H9 (cell line): ENCODE measurements around the gene PSMB3. TPM values are rescaled to one million over a fixed set of nuclear protein-coding genes. Genes with fewer than 3 reads are reported as not detected.

ENCODE experiments used
- DNase-seq: peaks from one replicate; pipeline ENCODE4 v3.0.0-alpha.2; 2017
- H2AFZ ChIP-seq: one replicate; pipeline ENCODE4 v1.6.1; 2013; ENCODE audit warnings: mild to moderate bottlenecking, low read length, control low read depth, moderate library complexity
- H2AK5ac ChIP-seq: 2 replicates; pipeline ENCODE4 v1.6.1; 2013; ENCODE audit warnings: low read length, control low read depth, mixed read lengths; ENCODE audit not compliant: insufficient read length
- H2BK120ac ChIP-seq: one replicate; pipeline ENCODE4 v1.6.1; 2013; ENCODE audit warnings: low read depth, mild to moderate bottlenecking, low read length, control low read depth, inconsistent platforms; ENCODE audit not compliant: poor library complexity, severe bottlenecking
- H2BK12ac ChIP-seq: 2 replicates; pipeline ENCODE4 v1.6.1; 2013; ENCODE audit warnings: low read length, control low read depth, mixed read lengths, low read depth; ENCODE audit not compliant: insufficient read length
- H2BK15ac ChIP-seq: 2 replicates; pipeline ENCODE4 v1.6.1; 2013; ENCODE audit warnings: low read depth, low read length, control low read depth
- H2BK20ac ChIP-seq: one replicate; pipeline ENCODE4 v1.6.1; 2013; ENCODE audit warnings: low read depth, mild to moderate bottlenecking, low read length, control low read depth, inconsistent platforms; ENCODE audit not compliant: poor library complexity, severe bottlenecking
- H2BK5ac ChIP-seq: 2 replicates; pipeline ENCODE4 v1.6.1; 2013; ENCODE audit warnings: low read length, control low read depth, mixed read lengths; ENCODE audit not compliant: insufficient read length
- H3K14ac ChIP-seq: 2 replicates; pipeline ENCODE4 v1.6.1; 2013; ENCODE audit warnings: low read length, control low read depth; ENCODE audit not compliant: insufficient read depth
- H3K18ac ChIP-seq: 2 replicates; pipeline ENCODE4 v1.6.1; 2013; ENCODE audit warnings: low read depth, mild to moderate bottlenecking, mixed read lengths, low read length, control low read depth; ENCODE audit not compliant: insufficient read length
- H3K23ac ChIP-seq: 2 replicates; pipeline ENCODE4 v1.6.1; 2013; ENCODE audit warnings: low read length, control low read depth, mixed read lengths, low read depth; ENCODE audit not compliant: insufficient read length
- H3K23me2 ChIP-seq: 2 replicates; pipeline ENCODE4 v1.6.1; 2013; ENCODE audit warnings: low read depth, mild to moderate bottlenecking, mixed read lengths, low read length, control low read depth; ENCODE audit not compliant: insufficient read length, poor library complexity, severe bottlenecking
- H3K27ac ChIP-seq: 2 replicates; pipeline ENCODE4 v1.5.1; 2013; ENCODE audit warnings: low read length, control low read depth, mixed read lengths, low read depth; ENCODE audit not compliant: insufficient read length
- H3K27me3 ChIP-seq: 2 replicates; pipeline ENCODE4 v1.6.1; 2013; ENCODE audit warnings: low read length, control low read depth, inconsistent platforms; ENCODE audit not compliant: insufficient read depth
- H3K4ac ChIP-seq: 2 replicates; pipeline ENCODE4 v1.6.1; 2013; ENCODE audit warnings: low read depth, mild to moderate bottlenecking, control low read depth, inconsistent platforms, low read length, moderate library complexity
- H3K4me1 ChIP-seq: 2 replicates; pipeline ENCODE4 v1.6.1; 2013; ENCODE audit warnings: low read length, control low read depth, inconsistent platforms; ENCODE audit not compliant: insufficient read depth
- H3K4me2 ChIP-seq: 2 replicates; pipeline ENCODE4 v1.6.1; 2013; ENCODE audit warnings: low read length, control low read depth, mixed read lengths; ENCODE audit not compliant: insufficient read length, insufficient read depth
- H3K56ac ChIP-seq: 2 replicates; pipeline ENCODE4 v1.6.1; 2013; ENCODE audit warnings: low read depth, mild to moderate bottlenecking, mixed read lengths, low read length, control low read depth; ENCODE audit not compliant: insufficient read length
- H3K79me1 ChIP-seq: 2 replicates; pipeline ENCODE4 v1.6.1; 2013; ENCODE audit warnings: low read depth, mild to moderate bottlenecking, moderate library complexity, low read length, control low read depth, inconsistent platforms; ENCODE audit not compliant: insufficient read depth, poor library complexity, severe bottlenecking
- H3K79me2 ChIP-seq: 2 replicates; pipeline ENCODE4 v1.6.1; 2013; ENCODE audit warnings: low read length, control low read depth, inconsistent platforms; ENCODE audit not compliant: insufficient read depth
- H3K9ac ChIP-seq: 2 replicates; pipeline ENCODE4 v1.6.1; 2013; ENCODE audit warnings: low read length, control low read depth, mixed read lengths; ENCODE audit not compliant: insufficient read length; ENCODE audit errors: extremely low read depth
- H3K9me3 ChIP-seq: one replicate; pipeline ENCODE4 v1.6.1; 2013; ENCODE audit warnings: low read depth, low read length, inconsistent platforms; ENCODE audit not compliant: control insufficient read depth
- H3T11ph ChIP-seq: one replicate; pipeline ENCODE4 v1.6.1; 2013; ENCODE audit warnings: mild to moderate bottlenecking, low read length, control low read depth, inconsistent platforms
- H4K20me1 ChIP-seq: one replicate; pipeline ENCODE4 v1.6.1; 2013; ENCODE audit not compliant: control insufficient read depth, insufficient read length, insufficient read depth
- H4K5ac ChIP-seq: 2 replicates; pipeline ENCODE4 v1.6.1; 2013; ENCODE audit warnings: low read depth, mild to moderate bottlenecking, mixed read lengths, low read length, control low read depth; ENCODE audit not compliant: insufficient read length
- H4K8ac ChIP-seq: replicated peaks from 2 replicates; pipeline ENCODE4 v1.6.1; 2013; ENCODE audit warnings: low read length, control low read depth, mixed read lengths, low read depth; ENCODE audit not compliant: insufficient read length
- H4K91ac ChIP-seq: 2 replicates; pipeline ENCODE4 v1.6.1; 2013; ENCODE audit warnings: low read depth, mild to moderate bottlenecking, moderate library complexity, mixed read lengths, low read length, control low read depth; ENCODE audit not compliant: insufficient read length
- H3K27ac Mint-ChIP-seq, 3 experiments: 2 replicates in 2 of 3; 3 replicates in 1 of 3; pipeline ENCODE4 v1.8.0; 2020 to 2021; ENCODE audit warnings: mixed read lengths in 3 of 3, mild to moderate bottlenecking in 1 of 3, moderate library complexity in 1 of 3
- H3K27me3 Mint-ChIP-seq: 2 replicates; pipeline ENCODE4 v1.8.0; 2021; ENCODE audit warnings: low read depth, mild to moderate bottlenecking, moderate library complexity, mixed read lengths
- H3K36me3 Mint-ChIP-seq, 3 experiments: 2 replicates in 2 of 3; 3 replicates in 1 of 3; pipeline ENCODE4 v1.8.0; 2020 to 2021; ENCODE audit warnings: low read depth in 3 of 3, mixed read lengths in 3 of 3; ENCODE audit not compliant: insufficient read depth in 1 of 3
- H3K4me1 Mint-ChIP-seq, 2 experiments: 2 replicates each; pipeline ENCODE4 v1.8.0; 2020; ENCODE audit warnings: mixed read lengths in 2 of 2
- H3K4me3 Mint-ChIP-seq, 2 experiments: 2 replicates in 1 of 2; 3 replicates in 1 of 2; pipeline ENCODE4 v1.8.0; 2020 to 2021; ENCODE audit warnings: mild to moderate bottlenecking in 2 of 2, mixed read lengths in 2 of 2, moderate library complexity in 1 of 2
- H3K9me3 Mint-ChIP-seq, 2 experiments: 2 replicates in 1 of 2; 3 replicates in 1 of 2; pipeline ENCODE4 v1.8.0; 2020; ENCODE audit warnings: mild to moderate bottlenecking in 2 of 2, mixed read lengths in 2 of 2, moderate library complexity in 1 of 2
- WGBS: extraction: QIAGEN DNeasy Blood & Tissue Kit; methylation state at CpG from one replicate; pipeline ENCODE4 v1.1.7; 2013; ENCODE audit warnings: missing lambda C conversion rate, low lambda C conversion rate, mixed read lengths; ENCODE audit not compliant: insufficient read length; ENCODE audit errors: extremely low coverage; 5-methylcytosine and 5-hydroxymethylcytosine counted together
- total RNA-seq: library from RNA; stranded (reverse); gene quantifications from 2 replicates; pipeline ENCODE4 v1.2.1, GENCODE V29; 2021
- TF ChIP-seq, protein P1 (sequence below): fragments of 200-600 bp; sonication (generic); conservative IDR thresholded peaks from 3 replicates; pipeline ENCODE4 v1.8.0; 2021; ENCODE audit warnings: antibody characterized with exemption, mild to moderate bottlenecking

The PSMB3 gene
- total RNA-seq, 1 experiment from 2014 or later = 242 TPM

DNA sequence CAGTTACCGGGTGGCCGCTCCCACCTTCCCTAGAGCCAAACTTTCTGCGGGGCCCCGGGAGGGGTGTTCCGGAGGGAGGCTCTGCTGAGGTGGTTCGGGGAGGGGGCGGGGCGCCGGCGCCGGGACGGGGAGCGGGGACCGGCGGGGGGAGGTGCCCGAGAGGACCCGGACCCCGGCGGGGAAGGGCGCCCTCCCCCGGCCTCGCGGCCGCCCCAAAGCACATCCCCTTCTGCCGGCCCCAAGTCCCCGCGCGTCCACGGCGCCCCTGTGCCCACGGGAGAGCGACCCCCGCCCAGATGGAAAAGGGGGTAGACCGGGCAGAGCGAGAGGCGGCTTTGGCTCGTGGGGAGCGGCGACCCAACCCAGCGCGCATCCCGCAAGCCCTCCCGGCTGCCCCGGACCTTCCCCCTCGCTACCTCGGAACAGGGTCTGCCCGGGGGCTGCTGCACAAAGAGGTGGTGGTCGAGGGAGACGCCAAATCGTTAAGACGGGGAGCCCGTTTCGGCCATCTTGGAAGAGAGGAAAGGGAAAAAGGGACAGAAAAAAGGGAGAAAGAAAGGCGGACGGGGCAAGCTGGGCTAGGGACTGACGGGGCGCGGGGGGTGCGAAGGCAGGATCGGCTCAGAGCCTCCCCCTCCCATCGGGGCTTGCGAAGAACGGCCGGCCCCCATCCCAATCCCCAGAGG is 4.9 kb upstream of the PSMB3 start:
- no peak overlapping the region for H2BK120ac ChIP-seq
- no peak overlapping the region for H4K91ac ChIP-seq
- H3K79me1 ChIP-seq = no peaks in the 10 kb centered on the region
- H2AK5ac ChIP-seq = no peak overlapping the region
- H3K4me1 ChIP-seq = peaks cover 5% of the 10 kb centered on the region; the same call in 1 of the 2 replicates
- peak overlapping the region; percentile 97 for H3K4me3 Mint-ChIP-seq
- H3K9ac ChIP-seq = peak overlapping the region; percentile 70
- H4K8ac ChIP-seq = no peak overlapping the region
- H3K27me3 ChIP-seq = no peaks in the 10 kb centered on the region
- H3K14ac ChIP-seq = peak overlapping the region; percentile 89
- no CpG with 5 or more reads among the region's 64 CpGs for WGBS
- H3K27ac ChIP-seq = no peak overlapping the region
- H4K20me1 ChIP-seq = no peaks in the 10 kb centered on the region
- H2AFZ ChIP-seq = no peak overlapping the region
- no peak overlapping the region for H3T11ph ChIP-seq
- no peak overlapping the region for H2BK20ac ChIP-seq
- TF ChIP-seq, protein P1, sequence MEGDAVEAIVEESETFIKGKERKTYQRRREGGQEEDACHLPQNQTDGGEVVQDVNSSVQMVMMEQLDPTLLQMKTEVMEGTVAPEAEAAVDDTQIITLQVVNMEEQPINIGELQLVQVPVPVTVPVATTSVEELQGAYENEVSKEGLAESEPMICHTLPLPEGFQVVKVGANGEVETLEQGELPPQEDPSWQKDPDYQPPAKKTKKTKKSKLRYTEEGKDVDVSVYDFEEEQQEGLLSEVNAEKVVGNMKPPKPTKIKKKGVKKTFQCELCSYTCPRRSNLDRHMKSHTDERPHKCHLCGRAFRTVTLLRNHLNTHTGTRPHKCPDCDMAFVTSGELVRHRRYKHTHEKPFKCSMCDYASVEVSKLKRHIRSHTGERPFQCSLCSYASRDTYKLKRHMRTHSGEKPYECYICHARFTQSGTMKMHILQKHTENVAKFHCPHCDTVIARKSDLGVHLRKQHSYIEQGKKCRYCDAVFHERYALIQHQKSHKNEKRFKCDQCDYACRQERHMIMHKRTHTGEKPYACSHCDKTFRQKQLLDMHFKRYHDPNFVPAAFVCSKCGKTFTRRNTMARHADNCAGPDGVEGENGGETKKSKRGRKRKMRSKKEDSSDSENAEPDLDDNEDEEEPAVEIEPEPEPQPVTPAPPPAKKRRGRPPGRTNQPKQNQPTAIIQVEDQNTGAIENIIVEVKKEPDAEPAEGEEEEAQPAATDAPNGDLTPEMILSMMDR = peak; percentile 40; the same call in 2 of the 3 replicates
- H3K23ac ChIP-seq = no peak overlapping the region
- H4K5ac ChIP-seq = no peak overlapping the region
- H3K27ac Mint-ChIP-seq = peak overlapping the region; percentile 79 to 95 (median 90); a peak in 4 of 7 replicates
- peaks cover 39% of the 10 kb centered on the region for H3K79me2 ChIP-seq
- peaks cover 51 to 52% of the 10 kb centered on the region in 2 experiments for H3K4me1 Mint-ChIP-seq
- no peak overlapping the region for H3K56ac ChIP-seq
- peaks cover 44% of the 10 kb centered on the region for H3K23me2 ChIP-seq
- H3K4me2 ChIP-seq = peak overlapping the region; percentile 70
- H2BK12ac ChIP-seq = no peak overlapping the region
- peaks cover 2 to 15% (median 13%) of the 10 kb centered on the region in 3 experiments for H3K36me3 Mint-ChIP-seq
- no peak for DNase-seq
- H3K9me3 ChIP-seq = no peaks in the 10 kb centered on the region
- H2BK5ac ChIP-seq = no peak overlapping the region
- H3K18ac ChIP-seq = peak overlapping the region; percentile 87
- peaks cover 0 to 3% of the 10 kb centered on the region in 2 experiments; a peak in 2 of 5 replicates for H3K9me3 Mint-ChIP-seq
- no peak overlapping the region for H3K4ac ChIP-seq
- H2BK15ac ChIP-seq = no peak overlapping the region
- peaks cover 11% of the 10 kb centered on the region for H3K27me3 Mint-ChIP-seq
